ENCODE data around the gene OBP2B.

- TF ChIP-seq SMC3 (IDR thresholded peaks at IDR 0.05) (no peak), ELK1 (IDR thresholded peaks at IDR 0.05; ENCODE audit: low read depth, low read length) (no peak), MAZ (IDR thresholded peaks at IDR 0.05; ENCODE audit: borderline replicate concordance, low read depth, low read length) (no peak), CTCF (IDR thresholded peaks at IDR 0.05) (no peak), BHLHE40 (IDR thresholded peaks at IDR 0.05; ENCODE audit: low read depth, low read length) (no peak), MAX (IDR thresholded peaks at IDR 0.05) (no peak), RFX5 (IDR thresholded peaks at IDR 0.05) (no peak), MAFK (IDR thresholded peaks at IDR 0.05; ENCODE audit: partially characterized antibody) (no peak), CBX2 (IDR thresholded peaks at IDR 0.05; ENCODE audit: borderline replicate concordance, low read depth) (no peak), EP300 (IDR thresholded peaks at IDR 0.05) (no peak)
These were observed 46.5 kb upstream of the OBP2B start for GRCh38 chr9:133255371-133256135.
